GM12878 (cell line): ENCODE measurements around the gene CTSW. TPM values are rescaled to one million over a fixed set of nuclear protein-coding genes. Genes with fewer than 3 reads are reported as not detected.

Experiments used
- ATAC-seq: fragments of 200-7000 bp; cut with Tn5 transposase; 3 replicates; pipeline ENCODE4 v1.9.1; 2020; ENCODE audit warnings: mild to moderate bottlenecking, moderate library complexity
- BruUV-seq: library from RNA; stranded (reverse); fragments of 400-500 nt; replicated peaks from 2 replicates; lab custom pipeline; 2021; lab: Mats Ljungman, UMichigan
- CTCF ChIA-PET: fragments of 300-600 bp; sonication (Branson Sonifier 250); formaldehyde crosslinking; extraction: SDS; loops from one replicate; lab custom pipeline; 2021; ENCODE audit warnings: inconsistent platforms; lab: Yijun Ruan, JAX
- POLR2A ChIA-PET: fragments of 350-600 bp; formaldehyde crosslinking; extraction: SDS; loops from one replicate; lab custom pipeline; 2021; ENCODE audit warnings: inconsistent platforms; lab: Charles Lee
- RAD21 ChIA-PET: fragments of 300-600 bp; sonication (Branson Sonifier 250); formaldehyde crosslinking; loops from one replicate; lab custom pipeline; 2023; ENCODE audit warnings: antibody characterized with exemption; ENCODE audit not compliant: unreplicated experiment; lab: Charles Lee
- SMC1A ChIA-PET: fragments of 300-600 bp; sonication (Branson Sonifier 250); formaldehyde crosslinking; loops from one replicate; lab custom pipeline; 2023; ENCODE audit not compliant: unreplicated experiment, uncharacterized antibody; lab: Charles Lee
- DNase-seq: peaks from one replicate; pipeline ENCODE4 v3.0.0-alpha.2; 2011; ENCODE audit warnings: low read depth, low spot score
- FAIRE-seq: peaks from 3 replicates; lab custom pipeline; 2011; peaks lifted over from hg19 to GRCh38; lab: Jason Lieb, UNC
- H2AFZ ChIP-seq: 2 replicates; pipeline ENCODE4 v1.6.0; 2011; ENCODE audit warnings: low read depth, low read length, control low read depth; ENCODE audit not compliant: control insufficient read depth
- H3K27ac ChIP-seq: 2 replicates; pipeline ENCODE4 v1.5.1; 2011; ENCODE audit warnings: control low read depth; ENCODE audit not compliant: control insufficient read depth, insufficient read depth
- H3K27me3 ChIP-seq, 2 experiments: replicated peaks in 1 of 2; 2 replicates each; pipeline versions ENCODE4 v1.6.0 to v1.6.1; 2011; ENCODE audit warnings: low read length in 1 of 2; ENCODE audit not compliant: control insufficient read depth in 2 of 2, insufficient read depth in 2 of 2
- H3K36me3 ChIP-seq, 2 experiments: 2 replicates each; pipeline ENCODE4 v1.5.1; 2011; ENCODE audit warnings: low read length in 1 of 2; ENCODE audit not compliant: control insufficient read depth in 2 of 2, insufficient read depth in 2 of 2
- H3K4me1 ChIP-seq: 2 replicates; pipeline ENCODE4 v1.6.1; 2011; ENCODE audit warnings: mild to moderate bottlenecking, low read length, moderate library complexity, mixed read lengths; ENCODE audit not compliant: control insufficient read depth, insufficient read depth
- H3K4me2 ChIP-seq: 2 replicates; pipeline ENCODE4 v1.6.0; 2011; ENCODE audit warnings: control low read depth; ENCODE audit not compliant: control insufficient read depth, insufficient read depth
- H3K4me3 ChIP-seq: fragments of 200-600 bp; sonication (generic); 2 replicates; pipeline ENCODE4 v1.5.1; 2016
- H3K79me2 ChIP-seq: 2 replicates; pipeline ENCODE4 v1.6.0; 2011; ENCODE audit warnings: low read length; ENCODE audit not compliant: control insufficient read depth, insufficient read depth
- H3K9ac ChIP-seq: 2 replicates; pipeline ENCODE4 v1.8.0; 2011; ENCODE audit warnings: low read length, control low read depth, mixed read lengths; ENCODE audit not compliant: control insufficient read depth, insufficient read depth
- H3K9me3 ChIP-seq: replicated peaks from 3 replicates; pipeline ENCODE4 v1.5.1; 2011; ENCODE audit warnings: mild to moderate bottlenecking, low read length; ENCODE audit not compliant: control insufficient read depth, insufficient read depth
- H4K20me1 ChIP-seq: 2 replicates; pipeline ENCODE4 v1.6.0; 2011; ENCODE audit not compliant: control insufficient read depth, insufficient read depth
- BRCA1 ChIP-seq: IDR thresholded peaks from 2 replicates; pipeline ENCODE4 v1.6.1; 2011; ENCODE audit warnings: low read depth, low read length, improper control_type of control experiment
- CHD4 ChIP-seq: fragments of 200-600 bp; sonication (generic); IDR thresholded peaks from 2 replicates; pipeline ENCODE4 v1.6.1; 2016; ENCODE audit warnings: mild to moderate bottlenecking
- DPF2 ChIP-seq: fragments of 450-650 bp; IDR thresholded peaks from 2 replicates; pipeline ENCODE4 v1.6.1; 2017; ENCODE audit warnings: mild to moderate bottlenecking
- FOS ChIP-seq: IDR thresholded peaks from 3 replicates; pipeline ENCODE4 v1.6.1; 2011; ENCODE audit warnings: borderline replicate concordance; ENCODE audit not compliant: insufficient read length; ENCODE audit errors: extremely low read depth
- FOXM1 ChIP-seq: IDR thresholded peaks from 2 replicates; pipeline ENCODE4 v1.6.1; 2012; ENCODE audit warnings: low read depth, mild to moderate bottlenecking, inconsistent platforms, low read length, moderate library complexity
- IKZF1 ChIP-seq: fragments of 450-650 bp; conservative IDR thresholded peaks from 2 replicates; pipeline ENCODE4 v1.6.1; 2017; ENCODE audit warnings: antibody characterized with exemption, mild to moderate bottlenecking
- KLF5 ChIP-seq: fragments of 450-650 bp; IDR thresholded peaks from 2 replicates; pipeline ENCODE4 v1.6.1; 2014; ENCODE audit warnings: mild to moderate bottlenecking; ENCODE audit not compliant: partially characterized antibody
- POLR2A ChIP-seq: IDR thresholded peaks from 2 replicates; pipeline ENCODE4 v1.6.1; 2011; ENCODE audit warnings: low read depth, mild to moderate bottlenecking, low read length
- RELA ChIP-seq: fragments of 450-650 bp; IDR thresholded peaks from 2 replicates; pipeline ENCODE4 v1.8.0; 2014; ENCODE audit warnings: borderline replicate concordance; ENCODE audit not compliant: partially characterized antibody
- RFX5 ChIP-seq: IDR thresholded peaks from 2 replicates; pipeline ENCODE4 v1.6.1; 2011; ENCODE audit warnings: low read depth, low read length, improper control_type of control experiment
- SMAD5 ChIP-seq: IDR thresholded peaks from 2 replicates; pipeline ENCODE4 v1.6.1; 2016; ENCODE audit warnings: antibody characterized with exemption, low read depth
- SP1 ChIP-seq: IDR thresholded peaks from one replicate; pipeline ENCODE4 v1.6.1; 2011; ENCODE audit warnings: low read depth, low read length
- TAF1 ChIP-seq: IDR thresholded peaks from 2 replicates; pipeline ENCODE4 v1.6.1; 2011; ENCODE audit warnings: mild to moderate bottlenecking, low read depth, low read length, borderline replicate concordance
- ZNF217 ChIP-seq: fragments of 450-650 bp; IDR thresholded peaks from 2 replicates; pipeline ENCODE4 v1.6.1; 2017; ENCODE audit warnings: antibody characterized with exemption, mild to moderate bottlenecking
- WGBS: methylation state at CpG from one replicate; pipeline ENCODE4 v1.1.6; 2016; ENCODE audit warnings: low lambda C conversion rate; ENCODE audit not compliant: insufficient replicate concordance, insufficient coverage; ENCODE audit errors: missing lambda C conversion rate; 5-methylcytosine and 5-hydroxymethylcytosine counted together
- in situ Hi-C: fragments of 300-500 bp; cut with MboI; formaldehyde crosslinking; loops from 9 replicates; pipeline ENCODE4 v1.14.3; 2018; ENCODE audit warnings: mixed read lengths
- intact Hi-C: fragments of 100-400 bp; cut with micrococcal nuclease; formaldehyde crosslinking; loops from one replicate; pipeline ENCODE4 v1.14.2; 2022; ENCODE audit not compliant: unreplicated experiment
- polyA plus RNA-seq, 11 experiments: library from polyadenylated mRNA; depleted of rRNA in 4 of 11; unstranded in 6 of 11; stranded (reverse) in 5 of 11; fragments of >200 nt; fragmentation: Nextera tagmentation in 4 of 11; fragmentation: Illumina TruSeq in 1 of 11; extraction: Ambion mirVana in 4 of 11; extraction: Trizol in 1 of 11; gene quantifications; 1 replicate in 1 of 11; 2 replicates in 10 of 11; pipeline versions ENCODE4 v1.2.1 to v1.2.3, GENCODE V29; 2011 to 2016; ENCODE audit warnings: inconsistent platforms in 2 of 11, missing spikeins in 2 of 11, low read depth in 1 of 11
- total RNA-seq, 4 experiments: library from RNA; depleted of rRNA in 3 of 4; stranded (reverse); fragments of >200 nt in 3 of 4; fragmentation: Illumina TruSeq in 1 of 4; extraction: Trizol in 1 of 4; gene quantifications; 2 replicates each; pipeline versions ENCODE4 v1.2.1 to v1.2.3, GENCODE V29; 2013 to 2021
- TF ChIP-seq, protein P1 (sequence below): fragments of 450-650 bp; IDR thresholded peaks from 2 replicates; pipeline ENCODE4 v1.6.1; 2016; ENCODE audit warnings: mild to moderate bottlenecking
- TF ChIP-seq, protein P2 (sequence below): fragments of 450-650 bp; formaldehyde crosslinking; IDR thresholded peaks from 2 replicates; pipeline ENCODE4 v1.5.0; 2022; ENCODE audit warnings: mild to moderate bottlenecking, missing genetic modification characterization

Gene CTSW
- total and polyA plus RNA-seq, 10 of the 15 experiments (the other 5 are each of a cell fraction or from before 2014, with no cell fraction given) = 0.53 to 12.0 (median 1.7) TPM

DNA sequence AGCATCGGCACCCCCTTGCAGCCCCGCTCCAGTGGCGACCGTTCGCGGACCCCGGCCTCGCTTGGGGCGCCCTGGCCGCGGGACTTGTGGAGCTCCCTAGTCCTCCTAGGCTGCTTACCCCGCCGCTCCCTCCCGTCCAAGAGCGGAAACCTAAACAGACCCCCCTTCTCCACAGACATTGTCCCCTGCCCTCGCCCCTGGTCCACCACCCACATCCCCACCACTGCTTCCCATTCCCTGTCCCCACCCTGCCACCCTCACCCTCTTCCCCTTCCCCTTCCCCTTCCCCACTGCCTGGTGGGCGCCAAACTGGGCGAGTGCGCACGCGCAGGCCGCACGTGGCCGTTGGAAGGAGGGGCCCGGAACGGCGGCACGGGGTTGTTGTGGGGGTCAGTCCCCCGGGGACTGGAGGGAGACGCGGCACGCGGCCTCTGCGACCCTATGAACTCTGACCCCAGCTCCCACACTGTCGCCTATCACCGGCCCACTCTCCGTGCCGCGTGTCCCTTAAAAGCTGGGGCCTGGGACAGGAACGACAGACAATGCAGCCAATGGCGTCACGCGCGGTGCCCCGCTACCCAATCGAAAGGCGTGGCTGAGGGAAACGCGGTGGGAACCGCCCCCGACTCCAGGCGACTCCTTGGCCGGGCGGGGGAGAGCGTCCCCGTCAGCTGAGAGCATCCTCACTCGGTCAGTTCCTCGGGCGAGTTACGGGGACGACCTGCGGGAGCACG is 46.2 kb upstream of the CTSW start, which contains the start of gene SNX32:
TSS of gene SNX32 (plus strand) at position 667 of the 734 bp plus-strand sequence. CDS start 103 bp downstream, outside the sequence.
- Histone ChIP-seq H3K27ac (peak within 1 kb of the TSS; percentile 52; the same call in 1 of the 2 replicates), H3K9me3 (no peaks in the 10 kb centered on the region), H3K9ac (peak within 1 kb of the TSS; percentile 60; the same call in 1 of the 2 replicates), H3K4me1 (peaks cover 15% of the 10 kb centered on the region), H3K27me3 (peaks cover 0 to 7% of the 10 kb centered on the region in 2 experiments; a peak in 1 of 4 replicates), H4K20me1 (no peaks in the 10 kb centered on the region), H2AFZ (peak within 1 kb of the TSS; percentile 98), H3K4me2 (peak within 1 kb of the TSS; percentile 94), H3K4me3 (peak within 1 kb of the TSS; percentile 64), H3K36me3 (no peaks in the 10 kb centered on the region), H3K79me2 (no peaks in the 10 kb centered on the region)
- intact Hi-C loops = no loop called here
- DNase-seq (peak; percentile 73), FAIRE-seq (peak; percentile 99), ATAC-seq (peak; percentile 100)
- in situ Hi-C loops = no loop called here
- ChIA-PET CTCF (interaction anchor here (1.0 to 3.0 kb wide), 10 partner anchors 15 to 212 kb away, joined by 3 to 19 read pairs (median 6); no protein-coding TSS in a partner anchor), RAD21 (interaction anchor here (1.0 to 2.0 kb wide), 3 partner anchors 26 to 55 kb away, joined by 3 to 4 read pairs (median 3); partner anchors contain the start of gene FIBP), SMC1A (interaction anchor here (1.1 to 1.9 kb wide), 6 partner anchors 10 to 207 kb away, joined by 3 to 5 read pairs (median 3); no protein-coding TSS in a partner anchor), POLR2A (interaction anchor here (0.6 to 2.7 kb wide), 6 partner anchors 10 to 55 kb away, joined by 3 to 18 read pairs (median 5); partner anchors contain the start of genes CFL1, FIBP and MUS81)
- BruUV-seq = no TSS peak
- WGBS = 8% methylated on average over 55 of the region's 63 CpGs
- peak; percentile 50 for TF ChIP-seq IKZF1
- no peak for TF ChIP-seq CHD4
- TF ChIP-seq FOS = peak; percentile 91
- TF ChIP-seq SP1 = peak; percentile 100
- TF ChIP-seq, protein P1, sequence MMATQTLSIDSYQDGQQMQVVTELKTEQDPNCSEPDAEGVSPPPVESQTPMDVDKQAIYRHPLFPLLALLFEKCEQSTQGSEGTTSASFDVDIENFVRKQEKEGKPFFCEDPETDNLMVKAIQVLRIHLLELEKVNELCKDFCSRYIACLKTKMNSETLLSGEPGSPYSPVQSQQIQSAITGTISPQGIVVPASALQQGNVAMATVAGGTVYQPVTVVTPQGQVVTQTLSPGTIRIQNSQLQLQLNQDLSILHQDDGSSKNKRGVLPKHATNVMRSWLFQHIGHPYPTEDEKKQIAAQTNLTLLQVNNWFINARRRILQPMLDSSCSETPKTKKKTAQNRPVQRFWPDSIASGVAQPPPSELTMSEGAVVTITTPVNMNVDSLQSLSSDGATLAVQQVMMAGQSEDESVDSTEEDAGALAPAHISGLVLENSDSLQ = peak; percentile 99
- no peak for TF ChIP-seq FOXM1
- TF ChIP-seq ZNF217 = no peak
- peak; percentile 98 for TF ChIP-seq DPF2
- 0 out of 2 replicates have a peak, but pooled peaks have one; percentile 44 for TF ChIP-seq RFX5
- TF ChIP-seq POLR2A = peak; percentile 40; the same call in 1 of the 2 replicates
- TF ChIP-seq TAF1 = no peak
- peak; percentile 64 for TF ChIP-seq KLF5
- no peak for TF ChIP-seq SMAD5
- peak; percentile 26 for TF ChIP-seq RELA
- TF ChIP-seq BRCA1 = no peak
- TF ChIP-seq, protein P2, sequence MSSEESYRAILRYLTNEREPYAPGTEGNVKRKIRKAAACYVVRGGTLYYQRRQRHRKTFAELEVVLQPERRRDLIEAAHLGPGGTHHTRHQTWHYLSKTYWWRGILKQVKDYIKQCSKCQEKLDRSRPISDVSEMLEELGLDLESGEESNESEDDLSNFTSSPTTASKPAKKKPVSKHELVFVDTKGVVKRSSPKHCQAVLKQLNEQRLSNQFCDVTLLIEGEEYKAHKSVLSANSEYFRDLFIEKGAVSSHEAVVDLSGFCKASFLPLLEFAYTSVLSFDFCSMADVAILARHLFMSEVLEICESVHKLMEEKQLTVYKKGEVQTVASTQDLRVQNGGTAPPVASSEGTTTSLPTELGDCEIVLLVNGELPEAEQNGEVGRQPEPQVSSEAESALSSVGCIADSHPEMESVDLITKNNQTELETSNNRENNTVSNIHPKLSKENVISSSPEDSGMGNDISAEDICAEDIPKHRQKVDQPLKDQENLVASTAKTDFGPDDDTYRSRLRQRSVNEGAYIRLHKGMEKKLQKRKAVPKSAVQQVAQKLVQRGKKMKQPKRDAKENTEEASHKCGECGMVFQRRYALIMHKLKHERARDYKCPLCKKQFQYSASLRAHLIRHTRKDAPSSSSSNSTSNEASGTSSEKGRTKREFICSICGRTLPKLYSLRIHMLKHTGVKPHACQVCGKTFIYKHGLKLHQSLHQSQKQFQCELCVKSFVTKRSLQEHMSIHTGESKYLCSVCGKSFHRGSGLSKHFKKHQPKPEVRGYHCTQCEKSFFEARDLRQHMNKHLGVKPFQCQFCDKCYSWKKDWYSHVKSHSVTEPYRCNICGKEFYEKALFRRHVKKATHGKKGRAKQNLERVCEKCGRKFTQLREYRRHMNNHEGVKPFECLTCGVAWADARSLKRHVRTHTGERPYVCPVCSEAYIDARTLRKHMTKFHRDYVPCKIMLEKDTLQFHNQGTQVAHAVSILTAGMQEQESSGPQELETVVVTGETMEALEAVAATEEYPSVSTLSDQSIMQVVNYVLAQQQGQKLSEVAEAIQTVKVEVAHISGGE (CRISPR knock-in tag) = no peak
